AG08396 (cell line): ENCODE measurements around the gene TAAR5.
"Not testable (repeated sequence)": the region's sequence is repeated elsewhere in the genome, so short reads cannot be mapped to it uniquely, and the experiment has no call there.

Experiments
- DNase-seq: peaks from one replicate; pipeline ENCODE4 v3.0.0; 2012; ENCODE audit warnings: low spot score, mixed read lengths

The TAAR5 gene

GRCh38 chr6:132589454-132589853 lies at the start of gene TAAR5:
TSS of gene TAAR5 (minus strand) at chr6:132589741. CDS start at chr6:132589686, 55 bp downstream.
- no peak for DNase-seq

GRCh38 chr6:132637135-132637534 lies 47.6 kb upstream of the TAAR5 start:
- not testable (repeated sequence) for DNase-seq

DNA sequence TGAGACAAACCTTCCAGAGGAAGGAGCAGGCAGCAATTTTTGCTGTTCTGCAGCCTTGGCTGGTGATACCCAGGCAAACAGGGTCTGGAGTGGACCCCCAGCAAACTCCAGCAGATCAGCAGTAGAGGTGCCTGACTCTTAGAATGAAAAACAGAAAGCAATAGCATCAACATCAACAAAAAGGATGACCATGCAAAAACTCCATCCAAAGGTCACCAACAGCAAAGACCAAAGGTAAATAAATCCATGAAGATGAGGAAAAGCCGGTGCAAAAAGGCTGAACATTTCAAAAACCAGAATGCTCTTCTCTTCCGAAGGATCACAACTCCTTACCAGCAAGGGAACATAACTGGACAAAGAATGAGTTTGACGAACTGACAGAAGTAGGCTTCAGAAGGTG lies 46.4 kb upstream of the TAAR5 start:
- not testable (repeated sequence) for DNase-seq

GRCh38 chr6:132635288-132635687 lies 45.7 kb upstream of the TAAR5 start:
- not testable (repeated sequence) for DNase-seq

GRCh38 chr6:132634796-132635195 lies 45.3 kb upstream of the TAAR5 start:
- no peak for DNase-seq

DNA sequence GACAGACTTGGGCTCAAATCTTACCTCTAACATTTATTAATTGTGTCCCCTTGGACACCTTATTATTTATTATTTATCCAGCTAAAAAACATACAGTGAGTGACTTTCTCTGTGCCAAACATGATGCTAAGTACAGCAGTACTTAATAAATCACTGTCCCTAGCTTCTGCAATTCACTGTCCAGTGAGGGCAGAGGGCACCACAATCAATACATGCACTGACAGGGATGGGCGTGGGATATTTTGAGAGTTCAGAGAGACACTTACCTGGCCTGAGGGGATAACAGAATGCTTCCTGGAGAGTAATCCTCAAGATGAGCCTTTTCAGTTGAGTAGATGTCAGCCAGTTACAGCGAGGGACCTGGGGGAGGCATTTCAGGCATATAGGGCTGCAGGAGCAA lies 43.8 kb upstream of the TAAR5 start:
- DNase-seq = no peak

DNA sequence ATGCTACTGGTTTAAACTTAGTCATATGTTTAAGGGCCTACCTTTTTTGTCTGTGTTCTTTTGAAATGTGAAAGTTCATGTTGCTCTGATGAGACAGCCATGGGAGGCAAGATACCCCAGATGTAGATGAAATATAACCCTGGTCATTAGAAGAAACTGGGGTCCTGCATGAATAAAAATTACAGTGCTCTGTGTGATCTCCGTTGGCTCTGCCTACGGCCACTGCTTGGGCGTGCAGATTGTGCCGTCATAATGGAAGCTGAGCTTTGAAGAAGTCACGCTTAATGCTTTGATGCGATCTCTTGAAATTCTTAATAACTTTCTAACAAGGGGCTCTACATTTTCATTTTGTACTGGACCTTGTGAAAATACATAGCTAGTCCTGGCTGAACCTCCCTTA lies 34.6 kb upstream of the TAAR5 start, which contains the start of gene TAAR2:
TSS of gene TAAR2 (minus strand) at position 101 of the 400 bp plus-strand sequence. CDS start at position 101, 0 bp downstream.
- no peak for DNase-seq

- no peak for DNase-seq
These were observed 33.7 kb upstream of the TAAR5 start for GRCh38 chr6:132623106-132623845.

DNA sequence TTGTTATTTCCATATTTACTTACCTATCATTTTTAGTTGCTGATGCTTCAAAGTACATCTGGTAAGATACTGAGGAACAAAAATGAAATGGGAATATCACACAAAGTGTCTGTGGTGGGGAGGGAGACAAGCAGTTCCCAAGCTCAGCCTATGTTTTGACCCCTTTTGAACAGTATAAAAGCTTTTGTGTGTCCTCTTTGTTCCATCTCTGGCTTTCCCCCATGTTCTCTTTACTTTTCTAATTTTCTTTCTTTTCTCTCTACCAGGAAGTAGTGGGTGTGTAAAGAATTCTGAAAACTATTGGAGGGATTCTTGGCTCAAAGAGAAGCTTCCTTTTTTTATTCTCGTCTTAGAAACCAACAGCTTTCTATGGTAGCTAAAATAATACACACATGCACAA lies 27.1 kb upstream of the TAAR5 start:
- DNase-seq = no peak

DNA sequence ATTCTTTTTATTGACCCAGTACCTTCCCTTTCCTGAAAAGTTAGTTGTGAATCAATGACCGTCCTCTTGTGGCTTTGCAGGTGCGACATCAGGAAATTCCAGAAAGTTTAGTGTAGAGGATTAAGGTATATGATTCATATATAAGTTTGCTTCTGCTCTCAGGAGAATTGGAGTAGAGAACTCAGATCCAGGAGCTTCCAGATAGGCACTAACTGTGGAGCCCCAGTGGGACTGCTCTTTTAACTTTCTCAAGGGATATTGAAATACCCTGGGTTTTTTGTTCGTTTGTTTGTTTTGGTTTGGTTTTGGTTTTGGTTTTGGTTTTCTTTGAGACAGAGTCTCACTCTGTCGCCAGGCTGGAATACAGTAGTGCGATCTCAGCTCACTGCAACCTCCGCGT lies 25.0 kb upstream of the TAAR5 start:
- DNase-seq = no peak

DNA sequence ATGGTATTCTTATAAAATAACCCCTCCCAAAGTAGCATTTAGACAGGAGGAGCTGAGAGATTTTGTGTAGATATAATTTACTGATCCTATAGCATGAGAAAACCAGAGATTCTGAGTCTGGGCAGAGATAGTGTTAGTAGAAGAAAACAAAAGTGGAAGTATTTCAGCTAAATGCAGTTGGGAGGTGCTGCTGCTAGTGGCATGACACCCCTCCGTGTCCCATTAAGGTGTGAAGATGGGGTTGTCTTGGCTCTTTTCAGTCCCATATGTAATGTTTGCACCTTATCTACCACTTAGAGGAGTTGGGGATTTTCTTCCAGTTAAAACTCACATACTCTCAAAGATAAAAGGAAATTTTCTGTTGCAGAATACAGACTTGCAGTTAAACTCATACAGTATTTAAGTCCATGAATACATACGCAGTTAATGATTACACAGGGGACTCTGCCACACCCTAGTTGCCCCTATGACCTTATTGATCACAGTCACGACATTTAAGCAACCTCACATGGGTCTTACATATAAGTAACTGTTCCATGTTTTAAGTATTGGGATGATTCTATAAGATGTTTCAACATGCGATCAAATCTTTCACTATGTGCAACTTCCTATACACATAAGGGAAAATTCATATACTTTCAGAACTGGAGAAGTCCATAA lies 23.0 kb upstream of the TAAR5 start:
- DNase-seq = no peak

DNA sequence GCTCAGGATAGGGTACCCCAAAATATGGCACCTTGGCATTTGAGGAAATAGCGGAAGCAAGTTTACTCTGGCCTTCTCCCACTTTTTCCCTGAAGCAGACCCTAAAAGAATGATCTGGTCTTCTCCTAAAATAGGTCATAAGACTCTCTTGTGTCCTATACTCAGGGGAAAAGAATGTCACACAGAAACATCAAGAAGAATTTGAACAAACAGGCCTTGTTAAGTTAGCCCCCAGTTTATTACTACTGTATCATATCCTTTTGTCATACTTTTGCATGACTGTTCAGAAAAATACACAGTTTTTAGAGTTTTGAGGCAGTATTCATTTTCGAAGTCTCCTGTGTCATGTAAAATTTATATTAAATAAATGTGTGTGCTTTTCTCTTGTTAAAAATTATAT lies 22.1 kb upstream of the TAAR5 start:
- no peak for DNase-seq

DNA sequence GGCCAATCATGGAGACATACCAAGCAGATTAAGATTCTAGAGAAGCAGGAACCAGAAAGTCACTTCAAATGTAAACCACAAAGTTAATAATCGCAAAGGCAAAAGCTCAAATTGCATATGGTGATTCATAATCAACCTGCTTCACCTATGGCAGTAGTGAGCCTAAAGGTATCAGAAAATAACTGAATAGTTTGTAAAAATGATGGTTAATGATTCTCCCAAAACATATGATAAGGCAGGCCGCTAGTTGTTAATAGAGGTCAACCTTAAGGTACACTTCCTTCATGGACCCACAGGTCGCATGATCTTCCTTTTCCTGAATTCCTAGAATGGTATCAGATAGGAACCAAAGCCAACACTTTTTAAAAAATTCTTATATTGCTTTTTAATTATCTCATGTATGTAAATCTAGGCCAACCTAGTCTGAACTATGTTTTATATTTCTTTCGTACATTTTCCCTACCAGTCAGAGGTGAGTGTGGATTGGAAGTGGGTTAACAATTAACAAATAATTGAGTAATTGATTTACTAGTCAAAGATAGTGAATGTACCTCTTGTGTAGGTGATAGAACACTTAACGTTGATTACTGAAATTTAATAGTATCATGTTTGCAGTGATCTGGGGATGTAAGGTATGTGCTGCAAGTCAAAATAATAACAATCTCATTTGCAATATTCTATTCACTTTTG lies 18.1 kb upstream of the TAAR5 start:
- no peak for DNase-seq

DNA sequence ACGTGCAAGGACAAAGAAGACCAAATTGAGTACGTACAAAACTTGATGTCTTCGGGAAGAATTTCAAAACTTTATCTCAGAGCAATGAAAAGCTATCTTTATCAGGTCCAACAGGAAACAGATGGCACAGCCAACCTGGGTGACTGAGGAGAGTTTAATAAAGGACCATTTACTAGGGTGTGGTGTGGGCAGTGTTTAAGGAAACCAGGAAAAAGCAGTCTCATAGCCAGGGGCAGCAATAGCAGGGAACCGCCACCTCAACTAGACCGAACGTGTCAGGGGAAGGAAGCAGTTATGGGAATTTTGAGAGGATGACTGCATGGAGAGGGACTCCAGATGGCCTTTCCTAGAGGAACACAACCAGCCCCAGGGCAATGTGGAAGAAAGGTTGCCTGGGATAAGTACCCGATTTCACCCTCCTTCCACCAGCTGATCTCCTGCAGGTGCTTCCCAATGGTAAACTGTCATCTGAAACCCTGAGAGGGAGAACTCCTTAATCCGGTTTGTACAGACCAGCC lies 15.2 kb upstream of the TAAR5 start:
- no peak for DNase-seq

DNA sequence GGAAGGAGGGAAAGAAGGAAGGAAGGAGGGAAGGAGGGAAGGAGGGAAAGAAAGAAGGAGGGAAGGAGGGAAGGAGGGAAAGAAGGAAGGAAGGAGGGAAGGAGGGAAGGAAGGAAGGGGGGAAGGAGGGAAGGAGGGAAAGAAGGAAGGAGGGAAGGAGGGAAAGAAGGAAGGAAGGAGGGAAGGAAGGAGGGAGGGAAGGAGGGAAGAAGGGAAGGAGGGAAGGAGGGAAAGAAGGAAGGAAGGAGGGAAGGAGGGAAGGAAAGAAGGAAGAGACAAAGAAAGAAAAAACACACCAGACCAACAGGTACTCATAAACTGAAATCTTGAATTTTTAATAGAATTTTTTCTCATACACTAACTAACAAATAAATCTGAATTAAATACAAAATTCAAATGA lies 11.4 kb upstream of the TAAR5 start:
- not testable (repeated sequence) for DNase-seq

DNA sequence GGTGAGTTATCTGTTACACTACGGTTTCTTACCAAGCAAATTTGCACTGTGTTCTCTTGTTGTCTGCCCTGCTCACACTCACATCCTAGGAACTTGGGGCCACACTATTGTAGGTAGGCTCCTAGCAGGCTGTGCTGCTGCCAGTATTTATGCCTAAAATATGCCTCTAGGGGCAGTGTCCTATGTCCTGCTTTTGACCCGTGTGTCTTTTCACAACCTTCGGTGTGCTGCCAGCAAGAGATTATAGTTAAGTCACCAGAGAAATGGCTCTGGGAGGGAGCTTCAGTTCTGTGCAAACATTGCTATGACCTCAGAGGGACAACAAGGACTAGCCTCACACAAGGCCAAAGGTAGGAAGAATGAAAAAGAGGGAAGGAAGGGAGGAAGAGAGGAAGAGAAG lies 8.9 kb upstream of the TAAR5 start:
- DNase-seq = peak; percentile 7

GRCh38 chr6:132596201-132596600 lies 6.7 kb upstream of the TAAR5 start:
- DNase-seq = no peak

DNA sequence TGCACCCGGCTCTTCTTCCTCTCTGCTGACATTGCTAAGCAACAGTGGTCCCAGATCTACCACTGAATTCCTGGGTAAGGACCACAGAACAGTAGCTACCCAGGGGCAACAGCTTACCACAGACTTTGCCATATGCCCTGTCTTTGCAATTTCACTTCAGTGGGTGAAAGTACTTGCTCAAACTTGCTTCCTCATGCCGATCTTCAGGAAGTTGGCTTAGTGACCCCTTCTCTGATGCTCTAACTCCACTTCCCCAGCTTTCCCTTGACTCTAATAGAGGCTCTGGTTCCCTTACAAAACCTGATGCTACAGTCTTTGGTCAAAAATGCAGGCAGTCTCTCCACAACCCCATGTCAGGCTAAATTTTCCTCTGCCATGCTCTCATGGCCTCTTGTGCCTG lies 3.3 kb upstream of the TAAR5 start:
- no peak for DNase-seq

DNA sequence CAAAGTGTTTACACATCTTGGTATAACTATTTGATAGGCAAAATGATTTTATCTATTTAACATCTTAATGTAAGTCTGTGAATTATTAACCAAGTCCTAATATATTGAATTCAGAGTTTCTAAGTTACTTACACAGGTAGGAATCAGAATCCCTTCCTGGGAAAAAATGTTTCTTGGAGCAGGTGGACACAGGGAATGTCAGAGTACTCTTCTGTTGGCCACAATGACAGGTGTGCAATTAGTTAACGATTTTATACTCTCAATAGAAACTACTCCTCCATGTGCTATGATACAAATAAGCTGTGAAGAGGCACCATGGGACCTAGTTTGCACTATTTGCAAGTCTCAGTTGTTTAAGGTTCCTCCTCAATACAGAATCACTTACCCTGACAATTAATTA lies 821 bp upstream of the TAAR5 start:
- no peak for DNase-seq

- DNase-seq = no peak
These were observed 2.1 kb downstream of the TAAR5 start for GRCh38 chr6:132587424-132587823.

- DNase-seq = no peak
These were observed 4.8 kb downstream of the TAAR5 start for GRCh38 chr6:132584698-132585097.

DNA sequence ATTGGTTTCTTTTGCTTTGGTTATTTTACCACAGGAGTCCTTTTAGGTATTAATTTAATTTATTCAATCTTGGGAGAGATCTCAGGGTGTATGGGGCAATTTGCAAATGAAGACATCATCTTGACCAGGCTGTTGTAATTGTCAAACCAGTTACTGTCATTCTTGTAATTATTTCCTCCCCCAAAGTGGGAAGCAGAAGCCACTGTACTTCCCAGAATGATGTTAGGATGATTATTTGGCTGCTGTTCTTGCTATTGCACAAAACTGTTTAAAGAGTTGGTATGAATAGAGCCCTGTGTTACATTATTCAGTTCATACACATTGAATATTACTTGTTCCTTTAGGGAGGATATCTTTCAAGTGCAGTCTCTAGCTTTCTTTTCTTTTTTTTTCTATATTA lies 17.8 kb downstream of the TAAR5 start:
- DNase-seq = no peak
